ENCODE results near the gene AK5.
"Not testable (repeated sequence)": the region's sequence is repeated elsewhere in the genome, so short reads cannot be mapped to it uniquely, and the experiment has no call there.

The AK5 gene

DNA sequence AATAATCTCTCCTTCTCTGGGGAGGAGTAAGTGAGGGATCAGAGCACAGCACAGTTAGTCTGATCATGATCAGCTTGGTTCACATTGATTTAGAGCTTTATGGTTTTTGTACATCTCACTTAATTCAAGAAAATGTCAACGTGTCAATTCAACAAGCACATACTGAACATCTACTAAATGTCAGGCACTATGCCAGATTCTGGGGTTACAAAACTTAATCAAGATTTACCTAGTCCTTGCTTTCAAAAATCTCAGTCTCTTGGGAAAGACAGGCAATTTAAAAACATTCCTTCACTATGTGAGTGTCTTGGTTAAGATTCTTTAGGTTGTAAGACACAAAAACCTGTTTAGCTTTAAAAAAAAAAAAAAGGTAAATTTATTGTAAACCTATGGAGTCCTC, 181.4 kb downstream of the AK5 start:
- DNase-seq: no peak

DNA sequence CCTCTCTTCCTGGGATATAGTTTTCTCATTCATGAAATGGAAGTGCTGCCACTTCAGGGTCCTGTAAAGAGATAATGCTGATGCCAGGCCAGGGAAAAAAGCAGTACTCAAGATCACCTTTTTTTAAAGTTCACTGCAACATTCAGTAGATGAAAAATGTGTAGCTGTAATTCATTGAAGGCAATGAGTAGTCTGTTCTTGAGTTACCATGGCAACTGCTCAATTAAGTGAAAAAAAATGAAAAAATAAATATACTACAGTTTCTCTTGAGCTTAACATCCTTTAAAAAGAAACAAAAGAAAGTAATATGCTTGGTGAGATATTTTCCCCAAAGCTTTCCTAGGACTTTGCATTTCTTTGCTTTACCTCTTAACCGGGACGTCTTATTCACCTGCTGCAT, 183.3 kb downstream of the AK5 start:
- DNase-seq: no peak

DNA sequence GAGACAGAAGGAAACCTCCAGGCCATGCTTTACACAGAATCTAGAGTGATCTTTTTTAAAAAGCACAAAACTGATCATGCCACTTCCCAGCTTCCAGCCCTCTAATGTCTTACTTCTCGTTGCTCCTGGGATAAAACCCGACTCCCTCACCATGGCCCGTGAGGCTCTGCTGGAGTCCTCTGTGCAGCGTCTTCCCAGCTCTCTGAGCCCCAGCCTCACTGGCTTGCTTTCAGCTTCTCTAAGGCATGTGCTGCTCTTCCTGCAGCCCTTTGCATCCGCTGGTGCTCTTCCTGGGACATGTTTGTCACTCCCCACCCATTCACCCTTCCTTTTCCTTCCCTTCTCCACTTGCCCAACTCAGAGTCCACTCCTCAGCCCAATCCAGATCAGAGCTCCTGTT, 184.1 kb downstream of the AK5 start:
- no peak for DNase-seq

DNA sequence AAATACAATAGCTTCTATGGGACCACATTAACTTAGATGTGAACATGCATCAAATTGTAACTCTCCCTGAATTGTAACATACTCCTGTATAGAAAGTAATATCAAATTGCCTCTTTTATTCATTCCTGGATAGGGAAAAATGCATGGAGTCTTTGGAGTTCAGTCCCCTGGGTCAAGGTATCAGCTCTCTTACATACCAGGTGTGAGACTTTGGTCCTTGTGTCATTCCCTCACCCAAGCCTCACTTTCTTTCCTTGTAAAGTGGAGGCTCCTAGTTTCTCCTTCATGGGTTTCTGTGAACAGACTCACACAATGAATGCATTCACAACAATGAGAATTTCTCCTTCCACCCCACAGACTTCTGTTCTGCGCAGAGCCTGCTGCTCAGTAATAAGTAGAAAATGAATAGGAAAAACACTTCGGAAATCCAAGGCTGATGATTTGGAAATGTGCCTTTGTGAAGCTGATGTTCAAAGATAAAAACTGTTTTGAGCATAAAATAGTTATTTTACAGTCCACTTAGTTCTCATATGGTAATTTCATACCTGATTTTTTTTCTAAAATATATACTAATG, 185.3 kb downstream of the AK5 start:
- no peak for DNase-seq

DNA sequence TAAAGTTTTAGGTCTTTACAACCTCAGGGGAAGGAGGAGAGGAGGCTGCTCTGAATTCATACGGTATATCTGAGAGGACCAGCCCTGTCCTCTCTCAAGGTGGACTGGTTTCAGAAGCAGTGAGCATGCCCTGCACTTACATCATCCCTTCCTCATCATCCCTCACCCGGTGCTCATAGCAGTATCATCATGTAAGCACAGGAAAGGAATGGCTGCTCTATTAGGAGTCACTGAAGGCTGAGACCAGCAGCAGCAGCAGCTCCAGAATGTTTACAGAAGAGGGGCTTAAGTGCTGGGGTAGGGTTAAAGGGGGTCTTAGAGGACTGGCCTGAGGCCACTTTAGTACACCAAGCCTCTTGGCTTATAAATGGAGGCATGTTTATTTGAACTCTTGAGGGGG, 185.9 kb downstream of the AK5 start:
- no peak for DNase-seq

DNA sequence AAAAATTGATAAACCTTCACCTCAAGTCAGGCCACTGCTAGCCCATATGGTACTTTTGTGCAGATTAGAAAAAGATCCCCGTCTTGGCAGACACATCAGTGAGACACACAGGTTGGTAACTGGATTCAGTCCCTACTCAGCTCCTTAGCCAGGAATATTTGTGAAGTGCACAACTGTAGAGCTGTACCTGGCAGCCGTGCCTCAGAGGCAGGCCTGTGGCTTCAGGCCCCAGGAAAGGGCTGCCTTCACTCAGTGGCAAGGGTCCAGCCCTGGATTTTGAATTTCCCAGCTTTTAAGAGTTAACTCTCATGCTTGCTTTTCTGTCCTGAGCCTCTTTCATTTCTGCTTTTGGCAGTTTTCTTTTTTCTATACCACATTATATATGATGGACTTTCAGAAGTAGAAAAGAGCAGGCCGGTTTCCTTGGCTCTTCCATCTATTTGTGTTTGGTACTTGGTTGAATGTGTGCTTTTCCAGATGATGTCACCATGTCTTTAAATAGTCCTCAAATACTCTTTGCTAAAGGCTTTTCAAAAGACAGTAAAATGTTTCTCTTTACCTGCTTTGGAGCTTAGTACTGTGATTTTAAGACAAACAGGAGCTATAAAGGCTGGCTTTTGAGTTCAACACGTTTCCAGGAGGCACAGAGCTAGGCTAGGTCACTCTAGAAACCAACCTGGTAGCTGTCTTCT, 186.6 kb downstream of the AK5 start:
- DNase-seq: no peak

DNA sequence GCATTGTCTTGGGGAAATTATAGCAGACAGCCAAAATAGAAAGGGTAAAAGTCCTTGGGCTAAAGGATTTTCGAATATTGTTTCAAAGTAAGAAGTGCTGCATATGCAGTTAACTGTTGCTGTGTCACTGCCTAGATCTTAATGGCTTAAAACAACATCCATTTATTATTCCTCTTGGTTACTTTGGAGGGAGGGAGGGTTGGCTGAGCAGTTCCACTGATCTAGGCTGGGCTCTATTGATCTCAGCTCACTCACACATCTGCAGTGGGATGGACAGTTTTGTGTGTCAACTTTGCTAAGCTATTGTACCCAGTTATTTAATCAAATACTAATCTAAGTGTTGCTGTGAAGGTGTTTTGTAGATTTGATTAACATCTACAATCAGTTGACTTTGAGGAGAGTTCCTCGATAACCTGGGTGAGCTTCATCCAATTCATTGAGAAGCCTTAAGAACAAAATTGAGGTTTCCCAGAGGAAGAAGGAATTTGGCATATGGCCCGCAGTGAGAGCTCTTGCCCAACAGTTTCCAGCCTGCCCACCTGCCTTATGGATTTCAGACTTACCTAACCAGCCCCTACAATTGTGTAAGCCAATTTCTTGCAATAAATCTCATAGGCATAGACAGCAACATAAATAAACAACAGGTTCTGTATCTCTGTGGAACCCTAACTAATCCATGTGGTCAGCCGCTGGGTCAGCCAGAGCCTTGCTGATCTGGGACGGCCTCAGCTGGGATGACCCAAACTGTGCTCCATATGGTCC, 187.3 kb downstream of the AK5 start:
- DNase-seq: no peak

DNA sequence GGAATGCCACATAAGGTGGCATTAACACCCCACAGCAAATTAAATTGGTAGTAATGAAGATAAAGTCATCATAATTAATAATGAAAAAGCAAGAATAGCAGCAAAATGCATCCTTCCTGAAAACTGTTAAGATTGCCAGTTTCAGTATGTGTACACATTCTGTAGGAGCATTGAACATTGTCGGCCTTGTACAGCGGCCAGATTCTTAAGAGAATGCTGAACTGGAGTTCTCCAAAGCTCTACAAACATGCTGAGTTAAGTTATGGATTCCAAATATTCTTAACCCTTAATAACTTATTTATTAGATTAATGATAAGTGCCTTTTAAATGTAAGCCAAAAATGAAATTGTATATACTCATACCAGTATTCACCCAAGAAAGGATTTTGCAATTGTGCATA, 189.9 kb downstream of the AK5 start:
- DNase-seq: no peak

DNA sequence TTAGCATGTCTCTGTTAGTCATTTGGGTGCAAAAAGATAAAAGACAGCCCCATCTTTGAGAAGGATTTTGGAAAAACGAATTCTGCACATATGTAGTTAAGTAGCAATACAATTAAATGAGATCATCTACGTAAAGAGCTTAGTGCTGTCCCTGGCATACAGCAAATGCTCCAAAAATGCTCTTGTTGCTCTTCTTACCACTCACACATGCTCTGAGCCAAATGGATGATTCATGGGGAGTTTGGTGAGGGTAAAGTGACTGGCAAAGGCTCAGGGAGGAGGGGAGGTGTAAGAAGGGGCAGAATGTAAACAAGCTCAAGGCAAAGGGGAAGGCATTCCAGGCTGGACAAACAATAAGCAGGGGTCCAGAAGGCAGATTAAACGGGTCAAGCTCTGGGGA, 191.9 kb downstream of the AK5 start:
- DNase-seq: no peak

DNA sequence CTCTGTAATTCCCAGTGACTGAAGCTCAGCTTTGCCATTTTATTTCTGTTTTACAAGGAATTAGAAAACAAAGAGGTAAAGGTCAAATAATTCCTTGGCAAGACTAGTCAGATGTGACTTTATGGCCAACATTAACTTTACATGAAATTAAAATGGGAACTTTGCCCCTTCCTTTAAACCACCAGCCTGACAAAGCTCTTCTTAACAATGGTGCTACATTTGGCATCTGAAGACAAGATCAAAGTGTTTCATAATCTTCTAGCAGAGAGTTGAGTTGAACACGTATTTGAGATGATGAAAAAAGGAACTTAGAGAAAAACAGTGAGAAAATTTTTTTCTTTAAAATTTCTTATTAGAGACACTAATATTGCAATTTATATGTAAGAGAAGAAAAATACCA, 193.8 kb downstream of the AK5 start:
- no peak for DNase-seq

DNA sequence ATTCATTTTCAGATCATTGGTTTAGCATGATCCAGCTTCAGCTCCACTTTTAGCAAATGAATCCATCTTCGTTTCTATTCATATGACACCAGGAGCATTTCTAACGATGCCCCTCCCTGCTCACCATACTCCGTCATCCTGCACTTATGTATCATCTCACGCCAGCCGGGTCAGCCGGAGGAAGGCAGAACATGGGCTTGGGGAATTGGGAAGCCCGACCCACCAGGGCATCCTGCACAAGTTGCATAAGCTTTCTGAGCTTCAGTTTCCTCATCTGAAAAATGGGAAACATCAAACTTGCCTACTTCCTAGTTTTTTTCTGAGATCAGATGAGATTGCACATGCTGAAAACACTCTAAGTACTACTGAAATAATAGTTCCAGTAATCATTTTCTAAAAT, 194.7 kb downstream of the AK5 start:
- no peak for DNase-seq

DNA sequence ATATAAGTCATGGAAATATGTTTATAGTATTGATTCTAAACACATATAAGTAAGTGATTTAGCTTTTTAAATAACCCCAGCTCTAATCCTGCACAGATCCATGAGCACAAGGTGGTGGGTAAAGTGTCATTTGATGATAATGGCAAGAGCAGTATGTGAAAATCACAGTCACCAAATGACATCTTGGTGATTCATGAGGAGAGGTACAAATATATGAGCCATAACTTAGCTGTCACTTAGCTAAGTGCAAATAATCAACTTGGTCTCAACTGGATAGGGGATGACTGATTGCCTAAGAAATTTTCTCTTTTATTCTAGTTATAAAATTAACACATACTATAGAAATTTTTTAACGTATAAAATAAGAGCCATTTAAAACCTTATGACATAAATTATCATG, 202.5 kb downstream of the AK5 start:
- no peak for DNase-seq

DNA sequence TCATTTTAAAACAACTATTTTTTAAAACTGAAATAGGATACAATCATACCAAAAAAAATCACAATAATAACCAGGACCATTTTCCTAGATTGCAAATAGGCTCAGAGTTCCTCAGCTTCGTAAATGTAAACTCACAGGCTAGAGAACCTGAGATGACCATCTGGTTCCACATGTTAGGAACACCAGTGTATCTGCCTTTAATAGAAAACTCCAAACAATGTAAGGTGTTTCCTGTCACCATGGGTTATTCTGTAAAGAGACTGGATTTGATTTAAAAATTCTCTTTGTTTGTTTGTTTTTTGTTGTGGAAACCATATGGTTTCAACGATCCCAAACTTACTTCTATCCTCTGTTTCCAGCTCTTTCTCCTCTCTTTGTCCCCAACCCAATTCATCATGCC, 203.1 kb downstream of the AK5 start:
- no peak for DNase-seq

DNA sequence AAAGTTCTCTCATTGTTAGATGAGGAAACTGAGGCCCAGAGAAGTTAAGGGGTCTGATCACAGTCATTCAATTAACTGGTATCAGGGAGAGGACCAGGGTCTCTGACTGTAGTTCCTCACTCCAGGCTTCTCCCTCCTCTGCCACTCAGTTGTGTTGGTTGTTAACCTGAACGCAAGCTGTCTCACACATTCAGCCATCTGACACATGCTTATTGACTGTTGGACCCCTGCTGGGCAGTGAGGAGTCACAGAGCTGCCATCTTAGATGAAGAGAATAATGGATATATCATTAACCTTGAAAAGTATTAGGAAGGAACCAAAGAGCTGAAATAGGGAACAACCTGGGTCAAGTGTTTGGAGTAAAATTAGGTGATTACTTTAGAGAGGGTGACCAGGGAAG, 205.8 kb downstream of the AK5 start:
- DNase-seq: no peak

DNA sequence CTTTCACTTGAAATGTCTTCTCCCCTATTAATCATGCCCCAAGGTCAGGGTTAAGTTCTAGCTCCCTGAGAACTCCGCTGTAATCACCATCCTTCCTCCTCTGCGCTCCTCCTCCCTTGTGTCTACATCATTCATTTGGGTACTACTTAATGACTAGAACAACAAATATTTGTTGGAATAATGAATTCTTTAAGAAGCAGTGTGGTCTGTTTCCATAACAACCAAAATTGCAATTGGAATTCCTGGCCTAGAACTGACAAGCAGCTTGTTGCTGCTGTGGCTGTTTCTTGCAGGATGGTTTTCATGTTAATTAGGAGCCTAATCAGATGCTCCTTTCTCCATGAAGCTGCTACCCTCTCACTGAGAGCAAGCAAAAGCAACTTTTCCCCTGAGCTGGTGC, 208.1 kb downstream of the AK5 start:
- DNase-seq: no peak

DNA sequence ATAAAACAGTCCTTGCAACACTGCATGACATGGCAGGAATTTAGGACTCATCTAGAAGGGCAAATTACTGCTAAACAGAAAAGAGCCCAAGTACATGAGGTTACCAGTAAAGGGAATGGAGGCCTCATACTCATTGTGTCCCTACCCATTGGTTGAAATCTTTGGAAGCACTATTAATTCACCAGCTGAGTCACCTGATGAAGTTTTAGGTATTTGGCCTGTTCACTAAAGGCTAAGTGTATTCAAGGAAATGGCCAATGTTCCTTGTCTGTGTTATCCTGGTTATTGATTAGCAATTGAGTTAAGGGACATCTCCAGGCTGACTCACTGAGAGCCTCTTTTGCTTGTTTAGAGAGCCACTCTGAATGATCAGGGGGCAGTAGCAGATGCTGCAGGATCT, 212.2 kb downstream of the AK5 start:
- no peak for DNase-seq

DNA sequence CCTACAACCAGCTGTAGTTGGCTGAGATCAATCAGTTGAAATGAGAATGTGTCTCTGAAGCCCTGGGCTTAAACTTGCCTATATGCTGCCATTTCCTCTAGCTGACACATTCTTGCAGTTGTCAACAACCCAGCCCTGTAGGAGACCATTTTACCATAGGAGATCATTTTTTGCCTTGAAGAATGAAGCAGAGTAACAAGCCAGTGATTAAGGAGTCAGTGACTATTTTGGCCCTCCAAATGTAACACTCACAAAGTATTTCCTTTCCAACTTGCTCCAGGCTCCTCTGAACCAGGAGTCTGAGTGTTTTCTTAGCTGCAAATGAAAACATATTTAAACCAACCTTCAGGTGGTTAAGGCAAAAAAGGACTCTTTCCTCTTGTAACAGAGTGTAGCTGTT, 217.1 kb downstream of the AK5 start:
- DNase-seq: no peak

DNA sequence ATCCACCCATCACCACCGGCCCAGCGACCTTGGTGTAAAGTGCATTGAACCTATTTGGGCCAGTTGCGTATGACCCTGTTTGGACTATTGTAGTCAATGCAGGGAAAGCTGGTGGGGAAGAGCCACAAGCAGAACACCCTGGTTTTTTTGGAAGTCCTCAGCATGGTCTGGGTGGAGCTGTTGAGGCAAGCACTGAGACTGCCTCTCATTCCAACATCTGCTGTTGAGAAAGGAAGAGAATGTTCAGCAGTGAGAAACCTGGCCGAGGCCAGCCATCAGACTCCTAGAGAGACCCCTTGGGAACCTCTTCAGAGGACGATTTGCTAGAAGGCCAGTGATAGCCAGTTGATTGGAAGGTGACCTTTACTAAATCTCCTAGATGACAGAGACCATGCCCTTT, 217.6 kb downstream of the AK5 start:
- DNase-seq: no peak

DNA sequence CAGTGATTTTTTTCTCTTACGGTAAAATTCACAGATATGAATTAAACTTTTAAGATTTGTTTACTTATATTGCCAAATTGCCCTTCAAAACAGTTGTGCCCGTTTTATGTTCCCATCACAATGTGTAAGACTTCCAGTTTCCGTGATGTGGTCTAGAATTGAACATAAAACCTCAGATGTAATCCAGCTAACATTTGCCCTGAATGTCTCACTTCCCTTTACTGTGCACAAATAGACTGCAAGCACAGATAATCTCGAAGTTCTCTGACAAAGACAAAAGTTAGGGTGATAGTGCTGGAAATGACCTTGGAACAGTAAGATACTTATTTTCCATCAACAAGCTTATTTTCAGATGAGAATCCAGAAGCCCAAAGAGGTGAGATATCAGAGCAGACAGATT, 223.2 kb downstream of the AK5 start:
- no peak for DNase-seq

DNA sequence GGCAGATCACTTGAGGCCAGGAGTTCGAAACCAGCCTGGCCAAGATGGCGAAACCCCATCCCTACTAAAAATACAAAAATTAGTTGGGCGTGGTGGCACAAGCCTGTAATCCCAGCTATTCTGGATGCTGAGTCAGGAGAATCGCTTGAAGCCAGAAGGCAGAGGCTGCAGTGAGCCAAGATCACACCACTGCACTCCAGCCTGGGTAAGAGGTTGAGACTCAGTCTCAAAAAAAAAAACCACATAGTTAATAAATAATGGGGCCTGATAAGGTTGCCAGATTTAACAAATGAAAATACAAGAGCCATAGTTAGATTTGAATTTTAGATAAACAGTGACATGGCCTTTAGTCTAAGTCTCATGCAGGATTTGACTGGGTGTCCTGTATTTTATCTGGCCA, 225.0 kb downstream of the AK5 start:
- DNase-seq: no peak

DNA sequence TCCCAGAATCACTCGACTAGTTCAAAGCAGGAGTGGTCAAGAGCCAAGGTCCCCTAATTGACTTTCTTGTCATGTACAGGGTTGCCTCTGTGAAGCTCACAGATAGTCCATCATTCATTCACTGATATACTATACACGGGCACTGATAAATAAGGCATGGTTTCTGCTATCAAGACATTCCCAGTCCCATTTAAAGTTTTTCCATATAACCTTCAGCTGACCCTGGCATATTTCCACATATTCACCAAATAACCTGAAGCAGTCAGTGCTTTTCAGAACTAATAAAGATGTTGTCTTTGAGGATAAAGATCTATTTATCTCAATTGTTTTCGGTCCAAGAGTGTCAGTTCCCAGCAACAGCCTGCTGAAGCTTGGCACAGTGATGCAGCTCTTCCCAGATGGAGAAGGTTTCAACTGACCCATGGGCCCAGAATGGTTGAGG, 227.3 kb downstream of the AK5 start:
- no peak for DNase-seq

DNA sequence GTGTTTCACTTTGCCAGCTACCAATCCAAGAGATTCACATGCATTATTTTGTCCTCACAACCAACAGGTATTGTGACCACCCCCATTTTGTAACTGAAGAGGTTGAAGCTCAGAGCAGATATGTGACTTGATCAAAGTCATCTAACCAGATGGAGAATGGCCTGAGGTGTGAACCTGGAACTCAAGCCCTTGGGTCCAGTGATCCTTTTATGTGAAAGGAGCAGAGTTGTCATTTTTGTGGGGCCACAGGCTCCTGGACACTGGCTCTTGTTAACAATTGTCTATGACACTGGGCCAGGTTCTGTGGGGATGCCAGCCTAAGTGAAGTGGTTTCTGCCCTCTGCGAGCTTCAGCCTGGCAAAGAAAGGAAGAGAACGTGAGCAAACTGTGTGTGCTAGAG, 228.1 kb downstream of the AK5 start:
- no peak for DNase-seq

DNA sequence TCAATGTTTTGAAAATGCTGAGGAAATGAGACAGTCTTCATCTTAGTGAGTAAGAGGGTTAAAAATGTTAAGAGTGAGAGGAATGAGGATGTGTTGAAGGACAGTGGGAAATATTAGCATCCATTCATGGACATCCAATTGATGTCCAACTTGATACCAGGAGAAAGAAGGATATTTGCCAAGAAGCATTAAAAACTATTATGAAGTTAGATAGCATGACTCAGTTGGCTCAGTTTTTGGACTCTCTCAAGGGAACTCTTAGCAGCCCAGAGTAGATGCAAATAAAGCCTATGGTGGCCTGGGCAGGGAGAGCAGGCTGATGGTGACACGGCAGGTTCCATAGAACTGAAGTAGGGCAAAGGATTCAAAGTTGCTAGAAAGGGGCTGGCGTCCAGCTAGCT, 229.6 kb downstream of the AK5 start:
- no peak for DNase-seq

DNA sequence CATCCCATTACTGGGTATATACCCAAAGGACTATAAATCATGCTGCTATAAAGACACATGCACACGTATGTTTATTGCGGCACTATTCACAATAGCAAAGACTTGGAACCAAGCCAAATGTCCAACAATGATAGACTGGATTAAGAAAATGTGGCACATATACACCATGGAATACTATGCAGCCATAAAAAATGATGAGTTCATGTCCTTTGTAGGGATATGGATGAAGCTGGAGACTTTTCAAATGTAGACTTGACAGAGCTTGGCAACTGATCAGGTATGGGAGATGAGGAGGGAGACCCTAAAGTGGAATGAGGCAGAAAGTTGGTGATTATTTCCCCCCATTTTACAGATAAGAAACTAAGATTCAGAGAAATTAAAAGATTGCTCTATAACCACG, 230.8 kb downstream of the AK5 start:
- DNase-seq: not testable (repeated sequence)

Data from NK-92 treated with Interleukin-12 subunit alpha and Interleukin-12 subunit beta, amount 100 ng/mL, for 24 hours (cell line).